Measurements from ENCODE around the gene GPBP1L1. TPM values are rescaled to one million over a fixed set of nuclear protein-coding genes. Genes with fewer than 3 reads are reported as not detected.
A peak's percentile ranks its signal among the peaks of the same experiment; 100 is the strongest.
"Not testable (repeated sequence)": the region's sequence is repeated elsewhere in the genome, so short reads cannot be mapped to it uniquely, and the experiment has no call there.

The GPBP1L1 gene
- total RNA-seq, 4 donors from 2014 or later = 98.6 to 147 (median 115) TPM

GRCh38 chr1:45722809-45723208, 36.5 kb upstream of the GPBP1L1 start:
- Histone ChIP-seq H3K36me3 (peaks cover 0 to 44% of the 10 kb centered on the region in 2 donors), H3K4me3 (no peak overlapping the region), H3K27me3 (no peaks in the 10 kb centered on the region), H3K27ac (no peak overlapping the region), H3K4me1 (no peaks in the 10 kb centered on the region), H3K9me3 (no peaks in the 10 kb centered on the region)
- no peak for TF ChIP-seq POLR2A (IDR thresholded peaks at IDR 0.05)
- TF ChIP-seq, protein P1, sequence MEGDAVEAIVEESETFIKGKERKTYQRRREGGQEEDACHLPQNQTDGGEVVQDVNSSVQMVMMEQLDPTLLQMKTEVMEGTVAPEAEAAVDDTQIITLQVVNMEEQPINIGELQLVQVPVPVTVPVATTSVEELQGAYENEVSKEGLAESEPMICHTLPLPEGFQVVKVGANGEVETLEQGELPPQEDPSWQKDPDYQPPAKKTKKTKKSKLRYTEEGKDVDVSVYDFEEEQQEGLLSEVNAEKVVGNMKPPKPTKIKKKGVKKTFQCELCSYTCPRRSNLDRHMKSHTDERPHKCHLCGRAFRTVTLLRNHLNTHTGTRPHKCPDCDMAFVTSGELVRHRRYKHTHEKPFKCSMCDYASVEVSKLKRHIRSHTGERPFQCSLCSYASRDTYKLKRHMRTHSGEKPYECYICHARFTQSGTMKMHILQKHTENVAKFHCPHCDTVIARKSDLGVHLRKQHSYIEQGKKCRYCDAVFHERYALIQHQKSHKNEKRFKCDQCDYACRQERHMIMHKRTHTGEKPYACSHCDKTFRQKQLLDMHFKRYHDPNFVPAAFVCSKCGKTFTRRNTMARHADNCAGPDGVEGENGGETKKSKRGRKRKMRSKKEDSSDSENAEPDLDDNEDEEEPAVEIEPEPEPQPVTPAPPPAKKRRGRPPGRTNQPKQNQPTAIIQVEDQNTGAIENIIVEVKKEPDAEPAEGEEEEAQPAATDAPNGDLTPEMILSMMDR (IDR thresholded peaks at IDR 0.05) = no peak
- WGBS, 2 donors (ENCODE audit: low coverage in 1 of 2) = 83 to 89% methylated on average over 3 of the region's 3 CpGs
- peak; percentile 41 for ATAC-seq

- TF ChIP-seq, protein P1 (IDR thresholded peaks at IDR 0.05) = no peak
- TF ChIP-seq POLR2A (IDR thresholded peaks at IDR 0.05) = no peak
- TF ChIP-seq EP300 (IDR thresholded peaks at IDR 0.05) = no peak
- TF ChIP-seq POLR2AphosphoS5 (IDR thresholded peaks at IDR 0.05) = no peak
- no peaks in the 10 kb centered on the region for H3K9me3 ChIP-seq
- WGBS, 2 donors (ENCODE audit: low coverage in 1 of 2) = 78% methylated on average over 1 of the region's 1 CpG; no CpG with 5 or more reads in 1 of the 2 donors
- H3K27me3 ChIP-seq = no peaks in the 10 kb centered on the region
- H3K27ac ChIP-seq = no peak overlapping the region
- H3K4me3 ChIP-seq = no peak overlapping the region
- peaks cover 0 to 35% of the 10 kb centered on the region in 2 donors for H3K36me3 ChIP-seq
- no peak for ATAC-seq
- no peaks in the 10 kb centered on the region for H3K4me1 ChIP-seq
Observed at GRCh38 chr1:45721207-45721606, 34.9 kb upstream of the GPBP1L1 start.

GRCh38 chr1:45718289-45718688, 32.0 kb upstream of the GPBP1L1 start:
- H3K36me3 ChIP-seq = peaks cover 0 to 61% of the 10 kb centered on the region in 2 donors
- no peak for ATAC-seq

DNA sequence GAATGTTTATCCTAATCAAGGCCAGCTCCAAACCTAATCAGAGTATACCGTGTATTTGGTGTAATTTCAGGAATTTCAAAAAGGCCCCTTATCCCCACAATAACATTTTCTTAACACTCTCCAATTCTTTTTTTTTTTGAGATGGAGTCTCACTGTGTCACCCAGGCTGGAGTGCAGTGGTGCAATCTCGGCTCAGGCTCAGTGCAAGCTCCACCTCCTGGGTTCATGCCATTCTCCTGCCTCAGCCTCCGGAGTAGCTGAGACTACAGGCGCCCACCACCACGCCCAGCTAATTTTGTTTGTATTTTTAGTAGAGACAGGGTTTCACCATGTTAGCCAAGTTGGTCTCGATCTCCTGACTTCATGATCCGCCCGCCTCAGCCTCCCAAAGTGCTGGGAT, 31.1 kb upstream of the GPBP1L1 start:
- not testable (repeated sequence) for H3K27ac ChIP-seq, H3K9me3 ChIP-seq, H3K4me1 ChIP-seq, H3K27me3 ChIP-seq, ATAC-seq, H3K4me3 ChIP-seq
- WGBS, 2 donors (ENCODE audit: low coverage in 1 of 2) = 79 to 87% methylated on average over 8 of the region's 8 CpGs
- H3K36me3 ChIP-seq = peaks cover 0 to 64% of the 10 kb centered on the region in 2 donors

More at GRCh38 chr1:45718289-45718688, 32.0 kb upstream of the GPBP1L1 start:
- H3K27ac ChIP-seq = no peak overlapping the region
- H3K9me3 ChIP-seq = no peaks in the 10 kb centered on the region
- no peaks in the 10 kb centered on the region for H3K27me3 ChIP-seq
- no peak overlapping the region for H3K4me3 ChIP-seq
- no peak for TF ChIP-seq EP300 (IDR thresholded peaks at IDR 0.05)
- TF ChIP-seq POLR2AphosphoS5 (IDR thresholded peaks at IDR 0.05) = no peak
- TF ChIP-seq, protein P1 (IDR thresholded peaks at IDR 0.05) = no peak
- TF ChIP-seq POLR2A (IDR thresholded peaks at IDR 0.05) = no peak
- no peaks in the 10 kb centered on the region for H3K4me1 ChIP-seq
- WGBS, 2 donors (ENCODE audit: low coverage in 1 of 2) = 100% methylated on average over 1 of the region's 1 CpG

DNA sequence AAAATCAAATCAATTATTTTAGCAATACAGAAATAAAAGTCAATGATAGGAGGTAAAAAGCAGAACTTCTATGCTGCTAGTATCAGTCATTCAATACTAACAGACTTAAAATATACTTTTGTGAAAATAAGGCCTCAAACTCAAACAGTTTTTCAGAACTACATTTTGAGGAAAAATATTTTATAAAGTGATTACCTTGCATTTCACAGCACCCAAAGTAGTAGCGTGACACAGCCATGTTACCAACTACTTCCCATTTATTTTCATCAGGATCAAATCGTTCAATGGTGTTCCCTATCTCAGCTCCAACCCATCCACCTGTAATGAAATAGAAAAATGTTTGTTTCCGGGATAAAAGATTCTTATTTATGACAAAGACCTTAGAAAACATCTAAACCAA, 30.4 kb upstream of the GPBP1L1 start:
- Histone ChIP-seq H3K27me3 (no peaks in the 10 kb centered on the region), H3K36me3 (peaks cover 0 to 64% of the 10 kb centered on the region in 2 donors), H3K4me3 (no peak overlapping the region), H3K9me3 (no peaks in the 10 kb centered on the region), H3K27ac (no peak overlapping the region), H3K4me1 (no peaks in the 10 kb centered on the region)
- WGBS, 2 donors (ENCODE audit: low coverage in 1 of 2) = 91 to 93% methylated on average over 3 of the region's 3 CpGs
- ATAC-seq = no peak
- TF ChIP-seq POLR2A (IDR thresholded peaks at IDR 0.05) (no peak), POLR2AphosphoS5 (IDR thresholded peaks at IDR 0.05) (no peak), EP300 (IDR thresholded peaks at IDR 0.05) (no peak)
- TF ChIP-seq, protein P1 (IDR thresholded peaks at IDR 0.05) = no peak
